ENCODE results near the gene CALCR.

DNA sequence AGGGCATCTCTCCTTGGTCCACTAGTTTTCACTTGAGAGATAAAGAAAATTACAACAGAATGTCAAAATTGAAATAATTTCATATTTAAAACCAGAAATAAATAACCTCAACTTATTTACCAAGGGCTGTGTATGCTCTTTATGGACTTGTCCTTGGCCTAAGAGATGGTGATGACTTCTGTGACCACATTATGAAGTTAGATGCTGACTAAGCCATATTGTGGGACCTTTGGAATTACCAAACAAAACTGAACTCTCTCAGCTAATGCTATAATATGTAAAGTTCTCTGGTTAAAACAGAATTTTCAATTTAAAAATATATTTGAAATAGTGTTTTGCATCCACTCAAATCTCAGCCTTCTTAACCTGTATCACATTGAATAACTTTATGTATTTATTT, 38.9 kb downstream of the CALCR start:
- no peak for TF ChIP-seq CTCF (IDR thresholded peaks at IDR 0.05 in 4 of 5, conservative IDR thresholded peaks at IDR 0.05 in 1 of 5)
- no peak for TF ChIP-seq POLR2A (IDR thresholded peaks at IDR 0.05)

Data from gastrocnemius medialis (tissue), 4 donors.